ENCODE data around the gene MAGEF1. TPM values are rescaled to one million over a fixed set of nuclear protein-coding genes. Genes with fewer than 3 reads are reported as not detected.
A peak's percentile ranks its signal among the peaks of the same experiment; 100 is the strongest.

Gene MAGEF1
- total RNA-seq, 1 donor, result 23.7 TPM

GRCh38 chr3:184737641-184738505 lies 26.0 kb upstream of the MAGEF1 start:
- H3K4me3 ChIP-seq (ENCODE audit: low read depth, low read length), result no peak overlapping the region
- peak; percentile 48 for DNase-seq (ENCODE audit: low read depth)

GRCh38 chr3:184737063-184737462 lies 25.2 kb upstream of the MAGEF1 start:
- no peak for TF ChIP-seq CTCF (IDR thresholded peaks at IDR 0.05; ENCODE audit: insufficient read depth, low read depth, low read length)
- no peak for DNase-seq (ENCODE audit: low read depth)
- no peak overlapping the region for H3K4me3 ChIP-seq (ENCODE audit: low read depth, low read length)

More at GRCh38 chr3:184737641-184738505, 26.0 kb upstream of the MAGEF1 start:
- no peak for TF ChIP-seq CTCF (IDR thresholded peaks at IDR 0.05; ENCODE audit: insufficient read depth, low read depth, low read length)

- no peak for TF ChIP-seq CTCF (IDR thresholded peaks at IDR 0.05; ENCODE audit: insufficient read depth, low read depth, low read length)
- DNase-seq (ENCODE audit: low read depth), result no peak
- H3K4me3 ChIP-seq (ENCODE audit: low read depth, low read length), result no peak overlapping the region
Measured at GRCh38 chr3:184734903-184735701, 23.2 kb upstream of the MAGEF1 start.

GRCh38 chr3:184733971-184734608 lies 22.2 kb upstream of the MAGEF1 start:
- no peak for DNase-seq (ENCODE audit: low read depth)
- no peak overlapping the region for H3K4me3 ChIP-seq (ENCODE audit: low read depth, low read length)
- no peak for TF ChIP-seq CTCF (IDR thresholded peaks at IDR 0.05; ENCODE audit: insufficient read depth, low read depth, low read length)

GRCh38 chr3:184733181-184733580 lies 21.3 kb upstream of the MAGEF1 start:
- TF ChIP-seq CTCF (IDR thresholded peaks at IDR 0.05; ENCODE audit: insufficient read depth, low read depth, low read length), result no peak
- H3K4me3 ChIP-seq (ENCODE audit: low read depth, low read length), result no peak overlapping the region
- DNase-seq (ENCODE audit: low read depth), result no peak

GRCh38 chr3:184731786-184732537 lies 20.1 kb upstream of the MAGEF1 start:
- no peak for TF ChIP-seq CTCF (IDR thresholded peaks at IDR 0.05; ENCODE audit: insufficient read depth, low read depth, low read length)
- no peak overlapping the region for H3K4me3 ChIP-seq (ENCODE audit: low read depth, low read length)

More at GRCh38 chr3:184731786-184732537, 20.1 kb upstream of the MAGEF1 start:
- no peak for DNase-seq (ENCODE audit: low read depth)
